Neuronal stem cell (in vitro differentiated cells): Measurements from ENCODE around the gene FAM3D.
A peak's percentile ranks its signal among the peaks of the same experiment; 100 is the strongest.

Source experiments
- DNase-seq: peaks from one replicate; pipeline ENCODE4 v3.0.0-alpha.2; 2013; ENCODE audit warnings: low spot score
- H2AFZ ChIP-seq: one replicate; pipeline ENCODE4 v1.6.1; 2013; ENCODE audit warnings: mild to moderate bottlenecking, low read length, inconsistent platforms
- H2AK5ac ChIP-seq: 2 replicates; pipeline ENCODE4 v1.6.1; 2013; ENCODE audit warnings: low read depth, mild to moderate bottlenecking, inconsistent platforms, low read length, moderate library complexity, mixed read lengths
- H2BK120ac ChIP-seq: 2 replicates; pipeline ENCODE4 v1.6.1; 2013; ENCODE audit warnings: low read depth, mild to moderate bottlenecking, inconsistent platforms, low read length, moderate library complexity, mixed read lengths
- H2BK12ac ChIP-seq: one replicate; pipeline ENCODE4 v1.6.1; 2013; ENCODE audit warnings: low read length, inconsistent platforms
- H2BK15ac ChIP-seq: 2 replicates; pipeline ENCODE4 v1.6.1; 2013; ENCODE audit warnings: mild to moderate bottlenecking, low read length, inconsistent platforms, mixed read lengths
- H2BK5ac ChIP-seq: one replicate; pipeline ENCODE4 v1.6.1; 2013; ENCODE audit warnings: inconsistent platforms, mild to moderate bottlenecking, low read length, moderate library complexity
- H3K14ac ChIP-seq: one replicate; pipeline ENCODE4 v1.6.1; 2013; ENCODE audit warnings: low read length, inconsistent platforms
- H3K18ac ChIP-seq: 2 replicates; pipeline ENCODE4 v1.6.1; 2013; ENCODE audit warnings: low read length, inconsistent platforms
- H3K23ac ChIP-seq: 2 replicates; pipeline ENCODE4 v1.6.1; 2013; ENCODE audit warnings: low read depth, mild to moderate bottlenecking, mixed read lengths, low read length, inconsistent platforms; ENCODE audit not compliant: poor library complexity
- H3K27ac ChIP-seq: replicated peaks from 3 replicates; pipeline ENCODE4 v1.5.1; 2013; ENCODE audit warnings: low read length, inconsistent platforms
- H3K27me3 ChIP-seq, 3 experiments: 2 replicates each; pipeline ENCODE4 v1.6.1; 2013; ENCODE audit warnings: low read length in 3 of 3, mild to moderate bottlenecking in 2 of 3, inconsistent platforms in 1 of 3, low read depth in 1 of 3, mixed read lengths in 1 of 3, moderate library complexity in 1 of 3; ENCODE audit not compliant: control insufficient read depth in 3 of 3, insufficient read depth in 3 of 3
- H3K36me3 ChIP-seq, 2 donors: replicated peaks in 1 of 2; 2 replicates each; pipeline ENCODE4 v1.6.1; 2013; ENCODE audit warnings: low read length in 2 of 2; ENCODE audit not compliant: control insufficient read depth in 2 of 2, insufficient read depth in 2 of 2
- H3K4ac ChIP-seq: 2 replicates; pipeline ENCODE4 v1.6.1; 2013; ENCODE audit warnings: inconsistent platforms, mild to moderate bottlenecking, low read length, moderate library complexity
- H3K4me1 ChIP-seq, 2 donors: 1 replicate in 1 of 2; 2 replicates in 1 of 2; pipeline ENCODE4 v1.6.1; 2013; ENCODE audit warnings: low read length in 2 of 2, low read depth in 1 of 2; ENCODE audit not compliant: control insufficient read depth in 2 of 2, insufficient read depth in 1 of 2
- H3K4me2 ChIP-seq: one replicate; pipeline ENCODE4 v1.6.1; 2013; ENCODE audit warnings: mild to moderate bottlenecking, low read length, inconsistent platforms; ENCODE audit not compliant: insufficient read depth, poor library complexity, severe bottlenecking
- H3K4me3 ChIP-seq, 2 donors: 2 replicates each; pipeline ENCODE4 v1.5.1; 2013; ENCODE audit warnings: low read length in 2 of 2, mild to moderate bottlenecking in 2 of 2, inconsistent platforms in 1 of 2, moderate library complexity in 1 of 2
- H3K79me1 ChIP-seq: one replicate; pipeline ENCODE4 v1.6.1; 2013; ENCODE audit warnings: low read depth, mild to moderate bottlenecking, inconsistent platforms, low read length, moderate library complexity
- H3K9ac ChIP-seq: one replicate; pipeline ENCODE4 v1.6.1; 2013; ENCODE audit warnings: mild to moderate bottlenecking, low read depth, low read length, inconsistent platforms; ENCODE audit not compliant: poor library complexity
- H3K9me3 ChIP-seq, 2 donors: replicated peaks in 1 of 2; 2 replicates each; pipeline versions ENCODE3 to v1.6.1; 2013; ENCODE audit warnings: low read length in 2 of 2, mild to moderate bottlenecking in 2 of 2, inconsistent platforms in 1 of 2, low read depth in 1 of 2, mixed read lengths in 1 of 2, moderate library complexity in 1 of 2; ENCODE audit not compliant: control insufficient read depth in 2 of 2, insufficient read depth in 1 of 2
- H4K8ac ChIP-seq: one replicate; pipeline ENCODE4 v1.6.1; 2013; ENCODE audit warnings: low read depth, mild to moderate bottlenecking, inconsistent platforms, low read length, moderate library complexity
- H4K91ac ChIP-seq: one replicate; pipeline ENCODE4 v1.6.1; 2013; ENCODE audit warnings: low read length, low read depth, mild to moderate bottlenecking, inconsistent platforms; ENCODE audit not compliant: poor library complexity
- WGBS, 2 donors: extraction: QIAGEN DNeasy Blood & Tissue Kit; methylation state at CpG; one replicate each; pipeline ENCODE4 v1.1.7; 2013; ENCODE audit warnings: missing lambda C conversion rate in 2 of 2, mixed read lengths in 1 of 2; ENCODE audit not compliant: insufficient read length in 2 of 2, insufficient replicate concordance in 1 of 2; ENCODE audit errors: extremely low coverage in 2 of 2; 5-methylcytosine and 5-hydroxymethylcytosine counted together

FAM3D gene

GRCh38 chr3:58667704-58668103, 1.1 kb upstream of the FAM3D start:
- Histone ChIP-seq H3K4me1 (peaks cover 0 to 5% of the 10 kb centered on the region in 2 donors), H3K23ac (no peak overlapping the region), H3K27me3 (peaks cover 0 to 18% (median 0%) of the 10 kb centered on the region in 3 experiments), H4K91ac (no peak overlapping the region), H3K4me2 (no peak overlapping the region), H2BK5ac (no peak overlapping the region), H2AK5ac (peak overlapping the region; percentile 60), H3K9ac (no peak overlapping the region), H3K79me1 (no peaks in the 10 kb centered on the region), H3K27ac (no peak overlapping the region), H3K36me3 (no peaks in the 10 kb centered on the region), H2BK12ac (no peak overlapping the region), H3K18ac (peak overlapping the region; percentile 84), H2AFZ (no peak overlapping the region), H3K4me3 (no peak overlapping the region), H2BK120ac (no peak overlapping the region), H3K14ac (no peak overlapping the region), H2BK15ac (no peak overlapping the region), H3K4ac (no peak overlapping the region), H3K9me3 (peaks cover 0 to 2% of the 10 kb centered on the region in 2 donors), H4K8ac (no peak overlapping the region)
- no peak for DNase-seq
- no CpG with 5 or more reads among the region's 6 CpGs for WGBS, 2 donors

- no peak overlapping the region for H3K4me2 ChIP-seq
- no peak overlapping the region for H2AK5ac ChIP-seq
- peaks cover 0 to 5% of the 10 kb centered on the region in 2 donors for H3K4me1 ChIP-seq
- no peak overlapping the region for H4K91ac ChIP-seq
- no peaks in the 10 kb centered on the region for H3K79me1 ChIP-seq
- no peak overlapping the region for H3K27ac ChIP-seq
- no peak overlapping the region for H3K23ac ChIP-seq
- 100% methylated on average over 1 of the region's 1 CpG; no CpG with 5 or more reads in 1 of the 2 donors for WGBS, 2 donors
- H3K9ac ChIP-seq = no peak overlapping the region
- H3K4me3 ChIP-seq = no peak overlapping the region
- H3K4ac ChIP-seq = no peak overlapping the region
- no peak overlapping the region for H3K18ac ChIP-seq
- no peak overlapping the region for H2BK15ac ChIP-seq
- no peak overlapping the region for H4K8ac ChIP-seq
- H3K36me3 ChIP-seq = no peaks in the 10 kb centered on the region
- H2BK5ac ChIP-seq = no peak overlapping the region
- no peak overlapping the region for H2BK120ac ChIP-seq
- H2AFZ ChIP-seq = no peak overlapping the region
- no peak for DNase-seq
- no peak overlapping the region for H3K14ac ChIP-seq
- H3K9me3 ChIP-seq = peaks cover 0 to 2% of the 10 kb centered on the region in 2 donors
- H3K27me3 ChIP-seq = peaks cover 0 to 18% (median 0%) of the 10 kb centered on the region in 3 experiments
- H2BK12ac ChIP-seq = no peak overlapping the region
Measured at GRCh38 chr3:58667229-58667628, 655 bp upstream of the FAM3D start.

- no peak for DNase-seq
- Histone ChIP-seq H3K4ac (no peak overlapping the region), H2AFZ (no peak overlapping the region), H3K9me3 (peaks cover 0 to 2% of the 10 kb centered on the region in 2 donors), H2BK120ac (no peak overlapping the region), H2AK5ac (no peak overlapping the region), H4K8ac (no peak overlapping the region), H2BK12ac (no peak overlapping the region), H3K23ac (no peak overlapping the region), H3K79me1 (no peaks in the 10 kb centered on the region), H2BK5ac (no peak overlapping the region), H3K27me3 (peaks cover 0 to 17% (median 0%) of the 10 kb centered on the region in 3 experiments), H3K9ac (no peak overlapping the region), H3K14ac (no peak overlapping the region), H3K4me1 (peaks cover 0 to 5% of the 10 kb centered on the region in 2 donors), H4K91ac (no peak overlapping the region), H3K4me3 (no peak overlapping the region), H3K27ac (no peak overlapping the region), H3K36me3 (no peaks in the 10 kb centered on the region), H3K18ac (no peak overlapping the region), H2BK15ac (no peak overlapping the region), H3K4me2 (no peak overlapping the region)
- WGBS, 2 donors = no CpG with 5 or more reads among the region's 2 CpGs
Measured at GRCh38 chr3:58665405-58665804, 1.2 kb downstream of the FAM3D start.

GRCh38 chr3:58664611-58665010, 2.0 kb downstream of the FAM3D start:
- H3K4me1 ChIP-seq = peaks cover 0 to 5% of the 10 kb centered on the region in 2 donors
- no peaks in the 10 kb centered on the region for H3K36me3 ChIP-seq
- H3K4me3 ChIP-seq = no peak overlapping the region
- no peak overlapping the region for H4K8ac ChIP-seq
- peak overlapping the region; percentile 9 for H2AK5ac ChIP-seq
- no peak overlapping the region for H3K27ac ChIP-seq
- no peak overlapping the region for H2BK12ac ChIP-seq
- WGBS, 2 donors = no CpG with 5 or more reads among the region's 3 CpGs
- H3K9me3 ChIP-seq = peaks cover 0 to under 1% of the 10 kb centered on the region in 2 donors
- H2AFZ ChIP-seq = no peak overlapping the region
- H4K91ac ChIP-seq = no peak overlapping the region
- DNase-seq = no peak
- no peak overlapping the region for H3K4me2 ChIP-seq
- H3K4ac ChIP-seq = no peak overlapping the region
- H3K79me1 ChIP-seq = no peaks in the 10 kb centered on the region
- no peak overlapping the region for H3K14ac ChIP-seq
- H3K27me3 ChIP-seq = peaks cover 0 to 18% (median 0%) of the 10 kb centered on the region in 3 experiments
- H2BK5ac ChIP-seq = no peak overlapping the region
- no peak overlapping the region for H3K9ac ChIP-seq
- no peak overlapping the region for H2BK15ac ChIP-seq
- no peak overlapping the region for H2BK120ac ChIP-seq
- H3K23ac ChIP-seq = no peak overlapping the region
- H3K18ac ChIP-seq = no peak overlapping the region
